ENCODE measurements around the gene RBMS1. TPM values are rescaled to one million over a fixed set of nuclear protein-coding genes. Genes with fewer than 3 reads are reported as not detected.

The RBMS1 gene
- total RNA-seq, 1 donor from 2014 or later: 102 TPM

GRCh38 chr2:160509016-160509415 lies 15.4 kb upstream of the RBMS1 start:
- H3K4me1 ChIP-seq: no peaks in the 10 kb centered on the region
- no peaks in the 10 kb centered on the region for H3K36me3 ChIP-seq
- TF ChIP-seq CTCF (IDR thresholded peaks at IDR 0.05): no peak
- no peaks in the 10 kb centered on the region for H3K27me3 ChIP-seq
- ATAC-seq: no peak
- no peak for DNase-seq
- no peak overlapping the region for H3K27ac ChIP-seq
- H3K4me3 ChIP-seq: no peak overlapping the region
- intact Hi-C loops (cut with DNase I): no loop called here
- no peaks in the 10 kb centered on the region for H3K9me3 ChIP-seq

- DNase-seq (no peak), ATAC-seq (no peak)
- Histone ChIP-seq H3K4me3 (no peak overlapping the region), H3K9me3 (no peaks in the 10 kb centered on the region), H3K4me1 (no peaks in the 10 kb centered on the region), H3K27ac (no peak overlapping the region), H3K36me3 (no peaks in the 10 kb centered on the region), H3K27me3 (no peaks in the 10 kb centered on the region)
- TF ChIP-seq CTCF (IDR thresholded peaks at IDR 0.05): no peak
- intact Hi-C loops (cut with DNase I): no loop called here
Observed at GRCh38 chr2:160507464-160507863, 13.9 kb upstream of the RBMS1 start.

- no peaks in the 10 kb centered on the region for H3K36me3 ChIP-seq
- no peaks in the 10 kb centered on the region for H3K4me1 ChIP-seq
- no peak for ATAC-seq
- H3K27me3 ChIP-seq: no peaks in the 10 kb centered on the region
- no peak overlapping the region for H3K4me3 ChIP-seq
- no peak for TF ChIP-seq CTCF (IDR thresholded peaks at IDR 0.05)
- intact Hi-C loops (cut with DNase I): no loop called here
- H3K27ac ChIP-seq: no peak overlapping the region
- H3K9me3 ChIP-seq: no peaks in the 10 kb centered on the region
- DNase-seq: no peak
Observed at GRCh38 chr2:160507046-160507407, 13.4 kb upstream of the RBMS1 start.

GRCh38 chr2:160506371-160507045 lies 12.9 kb upstream of the RBMS1 start:
- Histone ChIP-seq H3K9me3 (no peaks in the 10 kb centered on the region), H3K27ac (no peak overlapping the region), H3K36me3 (no peaks in the 10 kb centered on the region), H3K27me3 (no peaks in the 10 kb centered on the region), H3K4me3 (no peak overlapping the region), H3K4me1 (no peaks in the 10 kb centered on the region)
- TF ChIP-seq CTCF (IDR thresholded peaks at IDR 0.05): no peak
- ATAC-seq: no peak
- intact Hi-C loops (cut with DNase I): no loop called here
- DNase-seq: no peak

GRCh38 chr2:160505256-160505655 lies 11.6 kb upstream of the RBMS1 start:
- no peaks in the 10 kb centered on the region for H3K36me3 ChIP-seq
- no peak for DNase-seq
- H3K4me3 ChIP-seq: no peak overlapping the region
- H3K27me3 ChIP-seq: no peaks in the 10 kb centered on the region
- no peak overlapping the region for H3K27ac ChIP-seq
- no peaks in the 10 kb centered on the region for H3K4me1 ChIP-seq
- ATAC-seq: peak; percentile 76
- intact Hi-C loops (cut with DNase I): no loop called here
- H3K9me3 ChIP-seq: no peaks in the 10 kb centered on the region
- no peak for TF ChIP-seq CTCF (IDR thresholded peaks at IDR 0.05)

GRCh38 chr2:160502478-160502877 lies 8.9 kb upstream of the RBMS1 start:
- H3K4me1 ChIP-seq: no peaks in the 10 kb centered on the region
- H3K27me3 ChIP-seq: no peaks in the 10 kb centered on the region
- H3K9me3 ChIP-seq: no peaks in the 10 kb centered on the region
- H3K4me3 ChIP-seq: no peak overlapping the region
- TF ChIP-seq CTCF (IDR thresholded peaks at IDR 0.05): no peak
- intact Hi-C loops (cut with DNase I): no loop called here
- H3K36me3 ChIP-seq: no peaks in the 10 kb centered on the region
- DNase-seq (no peak), ATAC-seq (no peak)
- H3K27ac ChIP-seq: no peak overlapping the region

All from upper lobe of right lung (tissue), 1 donor.